Tibial nerve (tissue), 4 donors: ENCODE data around the gene SPATA2. TPM values are rescaled to one million over a fixed set of nuclear protein-coding genes. Genes with fewer than 3 reads are reported as not detected.
A peak's percentile ranks its signal among the peaks of the same experiment; 100 is the strongest.

Experiments
- DNase-seq, 2 donors: peaks; one replicate each; pipeline ENCODE4 v3.0.0-alpha.2; 2019; ENCODE audit warnings: low spot score in 2 of 2
- H3K27ac ChIP-seq, 4 donors: fragments of 200-600 bp; sonication (generic) in 3 of 4; one replicate each; pipeline ENCODE4 v1.5.1; 2017 to 2019; ENCODE audit warnings: mild to moderate bottlenecking in 1 of 4
- H3K27me3 ChIP-seq, 2 donors: fragments of 200-600 bp; sonication (generic) in 1 of 2; one replicate each; pipeline versions ENCODE4 v1.5.1 to v1.6.0; 2017 to 2019
- H3K36me3 ChIP-seq, 3 donors: fragments of 200-600 bp; sonication (generic); one replicate each; pipeline ENCODE4 v1.5.1; 2018 to 2019
- H3K4me1 ChIP-seq, 4 donors: fragments of 200-600 bp; sonication (generic) in 3 of 4; one replicate each; pipeline ENCODE4 v1.5.1; 2017 to 2019
- H3K4me3 ChIP-seq, 4 donors: fragments of 200-600 bp; sonication (generic) in 3 of 4; one replicate each; pipeline ENCODE4 v1.5.1; 2017 to 2019; ENCODE audit warnings: mild to moderate bottlenecking in 1 of 4, moderate library complexity in 1 of 4
- H3K9me3 ChIP-seq, 4 donors: fragments of 200-600 bp; sonication (generic) in 3 of 4; one replicate each; pipeline ENCODE4 v1.5.1; 2017 to 2019
- CTCF ChIP-seq, 5 experiments: fragments of 200-600 bp in 3 of 5; fragments of 450-650 bp in 2 of 5; sonication (generic) in 3 of 5; IDR thresholded peaks; one replicate each; pipeline ENCODE4 v1.5.1; 2016 to 2019; ENCODE audit warnings: antibody characterized with exemption in 5 of 5, mild to moderate bottlenecking in 3 of 5, moderate library complexity in 2 of 5
- EP300 ChIP-seq, 2 donors: sonication (generic); formaldehyde crosslinking; IDR thresholded peaks; one replicate each; pipeline ENCODE4 v1.6.1; 2017; ENCODE audit warnings: antibody characterized with exemption in 2 of 2, mild to moderate bottlenecking in 1 of 2
- POLR2A ChIP-seq, 2 donors: fragments of 450-650 bp; IDR thresholded peaks; one replicate each; pipeline ENCODE4 v1.6.1; 2017; ENCODE audit warnings: antibody characterized with exemption in 2 of 2, mild to moderate bottlenecking in 2 of 2, moderate library complexity in 2 of 2
- WGBS, 2 donors: methylation state at CpG; one replicate each; pipeline ENCODE4 v1.1.5; 2018; 5-methylcytosine and 5-hydroxymethylcytosine counted together
- total RNA-seq, 4 donors: library from RNA; depleted of rRNA; stranded (reverse); fragments of >200 nt; gene quantifications; one replicate each; pipeline ENCODE4 v1.1.0, GENCODE V29; 2016

SPATA2 gene
- total RNA-seq, 4 donors from 2014 or later, result 4.4 to 7.2 (median 6.3) TPM

DNA sequence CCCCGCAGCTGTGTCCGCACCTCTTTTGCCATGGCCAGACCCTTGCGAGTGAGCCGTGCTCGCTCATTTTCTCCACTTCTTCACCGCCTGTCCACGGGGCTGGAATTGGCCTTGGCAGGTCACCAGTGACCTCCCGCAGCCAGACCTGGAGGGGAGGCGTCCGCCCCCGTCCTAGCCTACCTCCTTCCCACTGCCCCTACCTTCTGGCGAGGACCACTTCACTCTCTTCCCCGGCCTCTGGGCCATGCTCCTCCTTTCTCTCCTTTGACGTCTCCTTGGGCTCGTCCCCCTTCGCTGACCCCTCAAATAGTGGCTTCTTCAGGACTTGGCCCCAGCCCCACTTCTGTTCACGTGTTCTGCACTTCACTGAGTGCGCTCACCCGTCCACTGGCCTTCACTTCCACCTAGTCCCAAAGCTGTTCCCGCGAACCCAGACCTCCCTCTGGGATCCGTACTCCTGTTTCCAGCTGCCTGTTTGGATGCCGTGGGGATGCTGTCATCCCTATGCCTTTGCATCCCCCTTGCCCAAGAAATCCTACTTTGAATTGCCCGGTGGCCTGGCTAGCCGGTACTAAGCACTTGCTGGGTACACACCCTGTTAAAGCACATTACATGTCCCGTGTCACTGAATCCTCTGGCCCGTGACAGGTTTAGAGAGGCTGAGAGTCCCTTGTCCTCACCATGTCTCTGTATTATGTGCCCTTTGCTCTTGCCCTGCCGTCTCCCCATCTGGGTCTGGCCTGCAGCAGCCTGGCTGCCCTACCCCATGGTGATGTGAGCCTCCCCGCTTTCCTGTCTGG lies 33.0 kb downstream of the SPATA2 start:
- H3K27me3 ChIP-seq, result no peaks in the 10 kb centered on the region
- no peak overlapping the region for H3K4me3 ChIP-seq
- DNase-seq, result no peak
- WGBS, 2 donors, result 87 to 90% methylated on average over 28 of the region's 29 CpGs
- peaks cover 0 to 14% (median 7%) of the 10 kb centered on the region in 4 donors for H3K4me1 ChIP-seq
- no peaks in the 10 kb centered on the region for H3K9me3 ChIP-seq
- H3K27ac ChIP-seq, result no peak overlapping the region
- peaks cover 0 to 77% (median 18%) of the 10 kb centered on the region in 3 donors for H3K36me3 ChIP-seq
- TF ChIP-seq POLR2A (IDR thresholded peaks at IDR 0.05), result no peak

DNA sequence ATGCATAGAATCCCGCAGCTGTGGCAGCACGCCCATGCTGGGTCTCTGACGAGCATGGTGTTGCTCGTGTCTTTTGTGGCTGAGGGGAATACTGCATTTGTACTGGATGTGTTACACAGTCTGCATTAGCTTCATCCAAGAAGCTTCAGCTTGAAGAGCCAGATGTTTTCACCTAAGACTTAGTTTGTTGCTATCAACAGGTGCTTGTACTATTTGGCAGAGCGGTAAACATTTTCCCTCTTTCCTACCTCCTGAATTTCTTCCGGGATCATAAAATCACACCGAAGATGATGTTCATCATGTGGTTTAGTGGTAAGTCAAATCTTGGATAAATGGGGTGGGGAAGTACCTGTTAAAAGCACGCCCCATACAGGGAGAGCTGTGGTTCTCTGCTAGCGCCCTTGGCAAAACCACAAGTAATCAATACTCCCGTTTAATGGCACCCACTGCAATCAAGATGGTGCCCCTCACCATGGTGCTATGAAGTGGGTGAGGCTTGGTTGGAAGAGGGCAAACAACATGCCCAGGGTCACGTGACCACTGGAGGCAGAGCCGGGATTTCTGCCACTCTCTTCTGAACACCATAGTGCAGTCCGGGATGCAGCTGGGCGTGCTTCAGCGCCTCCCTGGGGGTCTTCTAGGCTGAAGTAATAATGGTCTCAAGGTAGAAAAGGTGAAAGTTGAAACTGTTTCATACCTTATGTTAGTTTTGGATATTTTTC lies 34.4 kb downstream of the SPATA2 start:
- H3K27ac ChIP-seq, result no peak overlapping the region
- H3K36me3 ChIP-seq, result peaks cover 0 to 75% (median 18%) of the 10 kb centered on the region in 3 donors
- H3K4me3 ChIP-seq, result no peak overlapping the region
- no peaks in the 10 kb centered on the region for H3K27me3 ChIP-seq
- DNase-seq, result no peak
- WGBS, 2 donors, result 87 to 90% methylated on average over 15 of the region's 15 CpGs
- H3K9me3 ChIP-seq, result no peaks in the 10 kb centered on the region
- no peak for TF ChIP-seq EP300 (IDR thresholded peaks at IDR 0.05)
- no peak for TF ChIP-seq CTCF (IDR thresholded peaks at IDR 0.05)
- no peak for TF ChIP-seq POLR2A (IDR thresholded peaks at IDR 0.05)
- no peaks in the 10 kb centered on the region for H3K4me1 ChIP-seq

DNA sequence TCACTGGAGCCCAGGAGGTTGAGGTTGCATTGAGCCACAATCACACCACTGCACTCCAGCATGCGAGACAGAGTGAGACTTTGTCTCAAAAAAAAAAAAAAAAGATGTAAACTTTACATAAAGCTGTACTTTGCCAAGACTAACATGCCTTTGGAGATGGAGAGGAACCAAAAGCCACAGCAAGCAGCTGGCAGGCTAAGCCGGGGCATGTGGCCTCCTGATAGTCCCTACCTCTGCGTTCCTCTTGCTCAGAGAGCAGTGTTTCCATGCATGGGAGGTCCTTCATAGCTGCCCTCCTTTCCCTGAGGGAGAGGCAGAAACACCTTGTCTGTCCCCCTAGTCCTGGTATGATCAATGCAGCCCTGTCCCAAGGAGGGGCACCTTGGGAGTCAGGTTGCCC lies 35.2 kb downstream of the SPATA2 start:
- H3K4me1 ChIP-seq, result no peaks in the 10 kb centered on the region
- 47 to 70% methylated on average over 3 of the region's 3 CpGs for WGBS, 2 donors
- no peak overlapping the region for H3K27ac ChIP-seq
- TF ChIP-seq CTCF (IDR thresholded peaks at IDR 0.05) (no peak), EP300 (IDR thresholded peaks at IDR 0.05) (no peak), POLR2A (IDR thresholded peaks at IDR 0.05) (no peak)
- H3K36me3 ChIP-seq, result peaks cover 0 to 69% (median 18%) of the 10 kb centered on the region in 3 donors
- DNase-seq, result no peak
- H3K4me3 ChIP-seq, result no peak overlapping the region
- no peaks in the 10 kb centered on the region for H3K9me3 ChIP-seq
- H3K27me3 ChIP-seq, result no peaks in the 10 kb centered on the region

DNA sequence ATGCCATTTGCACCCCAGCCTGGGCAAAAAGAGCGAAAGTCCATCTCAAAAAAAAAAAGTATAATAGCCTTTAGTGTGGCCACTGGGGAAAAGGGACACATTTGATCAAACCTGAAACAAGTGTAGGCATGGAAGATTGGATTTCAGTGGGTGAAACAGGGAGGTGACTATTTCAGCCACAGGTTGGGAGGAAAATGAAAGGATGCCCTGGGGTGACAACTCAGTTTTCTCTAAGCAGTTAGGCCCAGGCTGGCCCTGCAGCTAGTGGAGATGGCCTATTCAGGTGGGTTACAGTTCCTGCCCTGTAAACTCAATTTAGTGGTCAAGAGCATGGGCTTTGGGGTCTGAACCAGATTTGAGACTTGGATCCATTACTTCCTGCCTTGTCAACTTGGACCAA lies 36.4 kb downstream of the SPATA2 start:
- WGBS, 2 donors, result 95 to 100% methylated on average over 1 of the region's 1 CpG
- DNase-seq, result no peak
- TF ChIP-seq EP300 (IDR thresholded peaks at IDR 0.05) (no peak), POLR2A (IDR thresholded peaks at IDR 0.05) (no peak), CTCF (IDR thresholded peaks at IDR 0.05) (no peak)
- peaks cover 0 to 69% (median 18%) of the 10 kb centered on the region in 3 donors for H3K36me3 ChIP-seq
- no peaks in the 10 kb centered on the region for H3K27me3 ChIP-seq
- no peaks in the 10 kb centered on the region for H3K4me1 ChIP-seq
- no peaks in the 10 kb centered on the region for H3K9me3 ChIP-seq
- no peak overlapping the region for H3K4me3 ChIP-seq
- H3K27ac ChIP-seq, result no peak overlapping the region

DNA sequence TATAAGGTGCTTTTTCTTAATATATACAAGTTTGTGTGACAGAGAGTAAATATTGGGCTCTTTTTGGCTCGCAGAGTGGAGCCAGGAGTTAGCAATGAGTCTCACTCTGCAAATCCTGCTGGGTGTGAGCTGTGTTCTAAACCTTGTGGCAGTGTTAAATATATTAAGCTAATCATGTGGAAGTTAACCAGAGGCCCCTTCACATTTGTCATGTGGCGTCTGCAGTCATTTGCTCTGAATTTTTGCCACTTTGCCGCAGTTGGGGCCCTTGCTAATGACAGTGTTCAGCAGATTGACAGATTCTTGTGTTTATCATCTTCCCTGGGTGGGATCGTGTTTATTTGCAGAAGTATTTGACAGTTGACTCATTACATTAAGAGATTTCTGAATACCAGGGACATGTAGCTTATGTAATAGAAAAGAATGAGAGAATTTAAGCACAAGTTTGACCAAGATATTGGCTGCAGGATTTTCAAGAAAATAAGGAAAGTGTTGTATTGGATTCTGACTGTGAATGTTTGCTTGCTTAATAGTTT lies 37.9 kb downstream of the SPATA2 start:
- no peak for DNase-seq
- Histone ChIP-seq H3K27me3 (no peaks in the 10 kb centered on the region), H3K27ac (peak overlapping the region in 1 of 4 donors; percentile 6), H3K4me3 (no peak overlapping the region), H3K9me3 (no peaks in the 10 kb centered on the region), H3K36me3 (peaks cover 0 to 65% (median 12%) of the 10 kb centered on the region in 3 donors), H3K4me1 (no peaks in the 10 kb centered on the region)
- TF ChIP-seq EP300 (IDR thresholded peaks at IDR 0.05), result no peak
- TF ChIP-seq CTCF (IDR thresholded peaks at IDR 0.05), result no peak
- no peak for TF ChIP-seq POLR2A (IDR thresholded peaks at IDR 0.05)
- 41 to 54% methylated on average over 4 of the region's 4 CpGs for WGBS, 2 donors
